Osteoblast (primary cell): ENCODE results near the gene TMOD1. TPM values are rescaled to one million over a fixed set of nuclear protein-coding genes. Genes with fewer than 3 reads are reported as not detected.
"Not testable (repeated sequence)": the region's sequence is repeated elsewhere in the genome, so short reads cannot be mapped to it uniquely, and the experiment has no call there.

Source experiments
- DNase-seq: peaks from one replicate; pipeline ENCODE4 v3.0.0; 2011; ENCODE audit warnings: low spot score, mixed read lengths; ENCODE audit not compliant: insufficient read length; ENCODE audit errors: missing footprints
- H2AFZ ChIP-seq: 2 replicates; pipeline ENCODE4 v1.6.0; 2011; ENCODE audit warnings: mild to moderate bottlenecking, low read length
- H3K27ac ChIP-seq: 2 replicates; pipeline ENCODE4 v1.5.1; 2011; ENCODE audit warnings: mild to moderate bottlenecking, low read depth, low read length, moderate library complexity
- H3K27me3 ChIP-seq: 2 replicates; pipeline ENCODE4 v1.6.0; 2012; ENCODE audit warnings: mild to moderate bottlenecking, control low read depth, inconsistent platforms, low read length, moderate library complexity; ENCODE audit not compliant: insufficient read depth
- H3K36me3 ChIP-seq: 2 replicates; pipeline ENCODE4 v1.5.1; 2011; ENCODE audit warnings: mild to moderate bottlenecking, low read length, control low read depth, moderate library complexity; ENCODE audit not compliant: insufficient read depth
- H3K4me1 ChIP-seq: 2 replicates; pipeline ENCODE4 v1.5.1; 2011; ENCODE audit warnings: mild to moderate bottlenecking, low read length, control low read depth, moderate library complexity; ENCODE audit not compliant: insufficient read depth
- H3K4me2 ChIP-seq: 2 replicates; pipeline ENCODE4 v1.6.0; 2011; ENCODE audit warnings: mild to moderate bottlenecking, low read length; ENCODE audit not compliant: insufficient read depth
- H3K4me3 ChIP-seq: fragments of 200-600 bp; sonication (generic); 3 replicates; pipeline ENCODE4 v1.5.1; 2012; ENCODE audit warnings: mild to moderate bottlenecking, low read length, inconsistent platforms; ENCODE audit not compliant: insufficient read depth
- H3K79me2 ChIP-seq: 2 replicates; pipeline ENCODE4 v1.6.0; 2012; ENCODE audit warnings: mild to moderate bottlenecking, low read length, control low read depth, inconsistent platforms; ENCODE audit not compliant: insufficient read depth
- H3K9me3 ChIP-seq: 2 replicates; pipeline ENCODE4 v1.5.1; 2011; ENCODE audit warnings: low read depth, low read length, control low read depth
- H4K20me1 ChIP-seq: 2 replicates; pipeline ENCODE4 v1.6.0; 2012; ENCODE audit warnings: mild to moderate bottlenecking, low read length, control low read depth; ENCODE audit not compliant: insufficient read depth
- CTCF ChIP-seq: IDR thresholded peaks from 2 replicates; pipeline ENCODE4 v1.5.1; 2011; ENCODE audit warnings: mild to moderate bottlenecking, low read depth, low read length, moderate library complexity; ENCODE audit errors: extremely low read depth
- total RNA-seq: library from RNA; depleted of rRNA; stranded (reverse); fragments of >200 nt; gene quantifications from 2 replicates; pipeline ENCODE4 v1.2.3, GENCODE V29; 2012

TMOD1 gene
- total RNA-seq, 1 donor, result not detected

GRCh38 chr9:97572892-97573365, 71.5 kb downstream of the TMOD1 start:
- DNase-seq, result no peak
- H2AFZ ChIP-seq, result no peak overlapping the region
- H3K36me3 ChIP-seq, result no peaks in the 10 kb centered on the region
- no peak for TF ChIP-seq CTCF
- H3K27ac ChIP-seq, result no peak overlapping the region
- H3K4me3 ChIP-seq, result no peak overlapping the region
- no peaks in the 10 kb centered on the region for H3K9me3 ChIP-seq
- peaks cover 8% of the 10 kb centered on the region for H3K27me3 ChIP-seq
- H3K79me2 ChIP-seq, result no peaks in the 10 kb centered on the region
- H3K4me1 ChIP-seq, result no peaks in the 10 kb centered on the region
- H4K20me1 ChIP-seq, result no peaks in the 10 kb centered on the region
- H3K4me2 ChIP-seq, result no peak overlapping the region

- no peak for DNase-seq
Measured at GRCh38 chr9:97573482-97574073, 72.1 kb downstream of the TMOD1 start.

GRCh38 chr9:97574101-97574571, 72.7 kb downstream of the TMOD1 start:
- not testable (repeated sequence) for H2AFZ ChIP-seq

More at GRCh38 chr9:97573482-97574073, 72.1 kb downstream of the TMOD1 start:
- Histone ChIP-seq H3K4me2 (no peak overlapping the region), H3K9me3 (no peaks in the 10 kb centered on the region), H3K4me1 (no peaks in the 10 kb centered on the region), H3K36me3 (no peaks in the 10 kb centered on the region), H4K20me1 (no peaks in the 10 kb centered on the region), H3K79me2 (no peaks in the 10 kb centered on the region), H3K4me3 (no peak overlapping the region), H2AFZ (no peak overlapping the region), H3K27me3 (peaks cover 4% of the 10 kb centered on the region), H3K27ac (no peak overlapping the region)
- TF ChIP-seq CTCF, result no peak

DNA sequence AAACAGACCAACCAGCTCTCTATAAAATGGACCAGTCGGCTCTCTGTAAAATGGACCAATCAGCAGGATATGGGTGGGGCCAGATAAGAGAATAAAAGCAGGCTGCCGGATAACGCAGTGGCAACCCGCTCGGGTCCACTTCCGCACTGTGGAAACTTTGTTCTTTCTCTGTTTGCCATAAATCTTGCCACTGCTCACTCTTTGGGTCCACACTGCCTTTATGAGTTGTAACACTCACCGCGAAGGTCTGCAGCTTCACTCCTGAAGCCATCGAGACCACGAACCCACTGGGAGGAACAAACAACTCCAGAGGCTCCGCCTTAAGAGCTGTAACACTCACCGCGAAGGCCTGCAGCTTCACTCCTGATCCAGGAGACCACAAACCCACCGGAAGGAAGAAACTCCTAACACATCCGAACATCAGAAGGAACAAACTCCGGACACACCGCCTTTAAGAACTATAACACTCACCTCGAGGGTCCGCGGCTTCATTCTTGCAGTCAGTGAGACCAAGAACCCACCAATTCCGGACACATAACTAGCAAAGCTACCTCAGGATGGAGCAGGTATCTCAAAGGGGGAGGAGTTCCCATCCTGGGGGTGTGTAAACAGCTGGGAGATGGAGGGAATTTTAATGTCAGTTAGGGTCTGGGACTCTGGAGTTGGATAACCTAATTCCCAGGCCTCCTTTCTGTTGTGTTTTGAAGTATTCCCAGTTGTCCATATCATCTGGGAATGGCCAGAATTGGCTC, 73.6 kb downstream of the TMOD1 start:
- H3K36me3 ChIP-seq, DNase-seq, H3K4me3 ChIP-seq: not testable (repeated sequence)

More at GRCh38 chr9:97574101-97574571, 72.7 kb downstream of the TMOD1 start:
- H3K79me2 ChIP-seq, DNase-seq, H3K9me3 ChIP-seq, H3K4me3 ChIP-seq, H4K20me1 ChIP-seq, H3K27me3 ChIP-seq, H3K4me2 ChIP-seq, H3K4me1 ChIP-seq, H3K36me3 ChIP-seq, H3K27ac ChIP-seq: not testable (repeated sequence)

More for the DNA sequence above, 73.6 kb downstream of the TMOD1 start:
- not testable (repeated sequence) for H3K9me3 ChIP-seq, H3K27ac ChIP-seq, H4K20me1 ChIP-seq, H3K27me3 ChIP-seq, H3K4me2 ChIP-seq, H3K4me1 ChIP-seq, H2AFZ ChIP-seq, H3K79me2 ChIP-seq
